HG02610 (cell line): ENCODE measurements around the gene GFPT1.

Source experiments
- ATAC-seq: cut with Tn5 transposase; IDR thresholded peaks from one replicate; pipeline ENCODE4 v1.9.1; 2021; ENCODE audit warnings: mild to moderate bottlenecking, moderate library complexity; ENCODE audit not compliant: unreplicated experiment

The GFPT1 gene

DNA sequence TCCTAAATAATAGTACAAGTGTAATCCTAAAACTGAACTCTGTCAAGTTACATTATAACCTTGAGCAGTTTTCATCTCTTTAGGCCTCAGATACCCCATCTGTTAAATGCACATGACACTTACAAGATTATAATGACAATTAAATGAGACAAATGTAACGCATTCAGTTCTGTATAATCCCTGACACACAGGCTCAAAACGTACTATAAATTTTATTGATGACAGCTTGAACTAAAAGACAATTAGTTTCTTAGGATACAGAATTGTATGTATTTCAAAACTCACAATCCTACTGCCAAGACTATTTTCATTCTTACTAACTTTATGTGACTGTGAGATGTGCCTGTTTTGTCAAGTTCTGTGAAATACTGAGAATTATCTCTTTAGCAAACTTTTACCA is 56.2 kb downstream of the GFPT1 start:
- ATAC-seq = no peak

- no peak for ATAC-seq
These were observed 64.4 kb downstream of the GFPT1 start for GRCh38 chr2:69322631-69323030.

- ATAC-seq = no peak
These were observed 70.5 kb downstream of the GFPT1 start for GRCh38 chr2:69316550-69316949.

DNA sequence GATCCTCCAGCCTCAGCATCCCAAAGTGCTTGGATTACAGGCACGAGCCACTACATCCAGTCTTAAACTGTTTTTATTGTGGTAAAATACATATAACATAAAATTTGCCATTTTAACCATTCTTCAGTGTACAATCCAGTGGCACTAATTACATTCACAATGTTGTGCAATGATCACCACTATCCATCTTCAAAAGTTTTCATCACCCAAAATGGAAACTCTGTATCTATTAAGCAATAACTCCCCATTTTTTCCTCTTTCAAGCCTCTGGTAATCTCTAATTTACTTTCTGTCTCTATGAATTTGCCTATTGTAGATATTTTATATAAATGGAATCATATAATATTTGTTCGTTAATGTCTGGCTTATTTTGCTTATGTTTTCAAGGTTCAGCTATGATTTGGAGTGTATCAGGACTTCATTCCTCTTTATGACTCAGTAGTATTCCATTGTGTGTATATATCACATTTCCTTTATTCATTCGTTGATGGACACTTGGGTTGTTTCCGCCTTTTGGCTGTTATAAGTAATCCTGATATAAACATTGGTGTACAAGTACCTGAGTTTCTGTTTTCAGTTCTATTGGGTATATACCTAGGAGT is 71.8 kb downstream of the GFPT1 start:
- no peak for ATAC-seq

- no peak for ATAC-seq
These were observed 76.0 kb downstream of the GFPT1 start for GRCh38 chr2:69311024-69311416.

GRCh38 chr2:69310111-69311023 is 76.7 kb downstream of the GFPT1 start:
- ATAC-seq = no peak

DNA sequence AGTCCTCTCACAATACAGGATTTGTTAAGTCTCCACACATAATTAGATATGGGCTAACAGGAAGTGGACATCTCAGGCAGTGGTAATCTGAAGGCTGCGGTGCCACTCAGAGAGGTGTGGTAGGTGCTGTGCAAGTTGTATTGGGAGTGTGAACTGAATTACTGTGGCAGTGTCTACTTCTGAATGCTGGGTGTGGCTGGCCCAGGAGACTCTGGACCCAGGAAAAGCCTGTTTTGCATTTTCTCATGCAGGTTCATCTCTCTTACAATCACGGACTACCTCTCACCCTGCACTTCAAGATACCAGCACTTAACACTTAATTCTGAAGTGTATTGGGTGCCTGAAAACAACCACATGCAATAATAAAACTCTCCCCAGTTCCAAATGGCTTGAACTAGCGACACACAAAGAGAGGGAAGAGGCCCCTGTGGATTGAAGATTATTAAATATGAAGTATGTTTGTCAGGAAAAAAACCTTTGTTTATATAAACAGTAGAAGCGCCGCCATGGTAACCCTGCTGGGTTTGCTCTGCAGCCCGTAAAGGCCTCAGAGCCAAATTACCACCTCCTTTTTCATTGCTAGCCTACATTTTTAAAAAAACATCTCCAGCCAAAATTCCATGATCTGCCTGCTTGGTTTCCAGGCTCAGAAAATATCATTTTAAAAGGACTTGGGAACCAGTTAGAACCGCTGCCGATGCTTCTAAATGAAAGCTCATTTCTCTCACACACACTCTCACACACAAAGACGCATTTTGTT is 77.5 kb downstream of the GFPT1 start:
- ATAC-seq = no peak

- ATAC-seq = no peak
These were observed 78.7 kb downstream of the GFPT1 start for GRCh38 chr2:69308338-69308737.

DNA sequence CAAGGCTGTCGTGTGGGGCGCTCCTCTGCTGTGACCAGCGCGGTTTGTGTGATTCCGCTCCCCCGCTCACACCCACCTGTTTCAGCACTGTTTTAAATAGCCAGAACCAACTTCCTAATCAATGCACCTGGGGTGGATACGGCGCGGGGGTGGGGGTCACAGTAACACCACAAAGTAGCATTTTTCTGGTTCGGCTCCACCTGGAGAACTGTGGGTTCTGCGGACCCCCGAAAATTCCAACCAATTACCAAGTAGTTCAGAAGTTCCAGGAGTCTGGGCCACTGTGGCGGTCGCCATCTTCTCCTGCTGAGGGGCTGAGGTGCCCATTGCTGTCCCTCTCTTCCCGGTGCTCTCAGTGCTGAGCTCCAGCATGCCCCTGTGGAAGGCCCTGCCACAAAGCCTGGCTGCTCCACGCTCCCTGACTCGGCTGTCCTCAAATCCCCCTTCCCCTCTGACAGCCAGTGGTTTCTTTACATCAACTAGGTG is 79.4 kb downstream of the GFPT1 start:
- no peak for ATAC-seq

DNA sequence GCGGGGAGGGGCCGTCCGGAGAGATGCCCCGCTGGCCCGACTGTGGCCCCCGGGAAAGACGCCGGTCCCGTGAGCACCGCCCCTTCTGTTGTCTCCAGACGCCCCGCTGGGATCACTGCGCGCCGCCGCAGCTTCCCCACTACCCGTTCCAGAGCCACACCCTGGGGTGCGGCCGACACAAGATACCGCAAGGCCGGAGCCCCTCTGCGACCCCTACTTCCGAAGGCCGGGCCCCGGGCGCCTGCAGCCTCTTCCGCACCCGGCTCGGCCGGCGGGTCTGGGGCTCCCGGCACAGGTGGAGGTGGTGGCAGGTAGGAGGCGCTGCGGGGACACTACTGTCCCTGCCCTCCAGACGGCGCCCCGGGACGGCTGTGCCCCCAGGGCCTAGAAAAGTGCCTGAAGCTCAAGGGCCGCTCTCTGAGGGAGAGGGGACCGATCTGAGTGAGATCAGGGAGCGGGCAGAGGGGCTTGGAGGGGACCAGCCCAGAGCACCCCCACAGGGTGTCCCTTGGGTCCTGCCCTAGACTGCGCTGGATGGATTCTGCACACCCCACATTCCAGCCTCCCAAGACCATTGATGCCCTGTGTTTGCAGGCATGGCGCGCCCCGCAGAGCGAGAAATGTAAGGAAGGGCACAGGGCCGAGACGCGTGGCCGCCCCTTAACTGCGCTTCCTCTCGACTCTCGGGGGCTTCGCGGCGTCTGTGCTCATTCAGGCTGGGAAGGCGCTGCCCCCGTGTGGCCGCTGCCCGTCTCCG is 80.0 kb downstream of the GFPT1 start:
- ATAC-seq = peak; percentile 85

- no peak for ATAC-seq
These were observed 80.6 kb downstream of the GFPT1 start for GRCh38 chr2:69306393-69306821.

- no peak for ATAC-seq
These were observed 81.2 kb downstream of the GFPT1 start for GRCh38 chr2:69305712-69306392.

DNA sequence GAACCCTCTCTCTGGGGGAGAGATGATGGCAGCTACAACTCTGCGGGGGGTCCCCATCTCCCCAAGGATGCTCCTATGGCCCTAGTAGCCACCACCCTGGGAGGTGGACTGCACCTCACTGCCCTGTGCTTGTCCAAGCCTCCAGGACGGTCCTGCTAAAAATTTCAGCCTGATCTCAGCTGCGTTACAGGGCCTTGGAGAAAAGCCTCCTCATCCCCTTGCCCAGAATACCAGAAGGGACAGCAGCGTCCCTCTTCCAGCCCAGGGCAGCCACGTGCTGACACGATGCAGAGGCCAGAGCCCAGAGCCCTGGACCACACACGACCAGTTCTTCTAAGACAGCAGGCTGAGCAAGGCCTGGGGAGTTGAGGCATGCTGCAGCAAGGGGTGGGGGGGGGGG is 81.9 kb downstream of the GFPT1 start:
- no peak for ATAC-seq

DNA sequence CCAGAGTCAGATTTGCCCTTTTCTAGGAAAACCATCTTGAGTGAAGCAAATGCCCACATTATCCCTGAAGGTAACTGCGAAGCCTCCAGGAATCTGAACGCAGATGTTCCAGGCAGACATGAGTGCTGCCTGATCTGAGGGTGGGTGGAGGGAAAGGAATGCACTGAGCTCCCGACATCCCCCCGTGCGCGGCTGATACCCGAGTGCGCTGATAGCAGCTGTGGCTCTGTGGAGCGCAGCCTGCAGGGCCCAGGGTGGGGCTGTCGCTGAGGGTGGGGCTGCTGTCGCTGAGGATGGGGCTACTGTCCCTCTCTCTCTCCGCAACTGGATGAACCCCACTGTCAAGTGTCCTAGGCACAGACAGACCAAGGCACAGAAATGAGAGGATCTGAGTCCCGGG is 82.4 kb downstream of the GFPT1 start:
- ATAC-seq = no peak

- ATAC-seq = no peak
These were observed 86.4 kb downstream of the GFPT1 start for GRCh38 chr2:69300650-69301049.

GRCh38 chr2:69299772-69300516 is 87.1 kb downstream of the GFPT1 start:
- ATAC-seq = no peak

- ATAC-seq = no peak
These were observed 88.2 kb downstream of the GFPT1 start for GRCh38 chr2:69298862-69299261.

DNA sequence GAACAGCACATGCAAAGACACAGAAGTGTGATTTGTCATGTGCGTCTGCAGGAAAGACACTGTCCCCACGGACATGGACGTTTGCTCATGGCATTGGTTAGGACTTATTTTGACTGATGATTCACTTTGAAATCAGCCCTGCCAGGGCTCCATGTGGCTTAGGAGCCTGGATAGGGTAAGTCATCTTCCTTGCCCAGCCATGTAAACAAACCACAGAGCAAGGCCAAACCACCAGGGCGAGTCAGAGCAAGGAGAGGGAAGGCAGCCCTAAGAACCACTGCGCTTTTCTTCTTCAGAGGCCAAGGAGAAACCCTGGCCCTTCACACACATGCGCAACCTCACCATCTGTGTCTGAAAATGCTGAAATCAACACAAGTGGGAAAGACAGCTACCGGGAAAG is 88.8 kb downstream of the GFPT1 start:
- ATAC-seq = no peak

GRCh38 chr2:69297216-69297615 is 89.8 kb downstream of the GFPT1 start:
- ATAC-seq = no peak

GRCh38 chr2:69296421-69296820 is 90.6 kb downstream of the GFPT1 start:
- ATAC-seq = no peak
